ENCODE data around the gene ARPC5. TPM values are rescaled to one million over a fixed set of nuclear protein-coding genes. Genes with fewer than 3 reads are reported as not detected.

ARPC5 gene
- total RNA-seq, 1 donor from 2014 or later = 193 TPM

DNA sequence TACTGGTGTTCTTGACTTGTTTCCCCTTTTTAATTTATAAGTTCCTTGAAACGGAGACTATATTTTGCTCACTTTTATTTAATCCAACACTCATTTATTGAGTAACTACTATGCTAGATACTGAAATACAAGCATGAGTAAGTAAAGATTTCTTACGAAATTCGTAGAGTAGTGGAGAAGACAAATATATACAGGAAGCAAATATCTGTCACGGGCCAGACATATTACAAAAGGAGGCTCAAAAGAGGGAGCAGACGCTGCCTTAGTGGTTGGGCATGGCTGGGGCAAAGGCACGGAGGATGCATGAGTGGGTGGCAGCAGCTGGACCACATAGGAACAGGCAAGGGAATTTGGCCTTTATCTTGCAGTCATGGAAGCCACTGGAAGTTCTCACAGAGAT lies 52.1 kb downstream of the ARPC5 start:
- POLR2A ChIA-PET = no interaction called here
- Mint-ChIP-seq H3K4me3 (no peak overlapping the region), H3K9me3 (no peaks in the 10 kb centered on the region), H3K27ac (no peak overlapping the region), H3K27me3 (no peaks in the 10 kb centered on the region), H3K36me3 (ENCODE audit: low read depth) (peaks cover 45% of the 10 kb centered on the region), H3K4me1 (peaks cover 38% of the 10 kb centered on the region)
- intact Hi-C loops (cut with micrococcal nuclease) = no loop called here
- CTCF ChIA-PET = no interaction called here
- DNase-seq (no peak), ATAC-seq (ENCODE audit: low read depth) (no peak)
- TF ChIP-seq, protein P1, sequence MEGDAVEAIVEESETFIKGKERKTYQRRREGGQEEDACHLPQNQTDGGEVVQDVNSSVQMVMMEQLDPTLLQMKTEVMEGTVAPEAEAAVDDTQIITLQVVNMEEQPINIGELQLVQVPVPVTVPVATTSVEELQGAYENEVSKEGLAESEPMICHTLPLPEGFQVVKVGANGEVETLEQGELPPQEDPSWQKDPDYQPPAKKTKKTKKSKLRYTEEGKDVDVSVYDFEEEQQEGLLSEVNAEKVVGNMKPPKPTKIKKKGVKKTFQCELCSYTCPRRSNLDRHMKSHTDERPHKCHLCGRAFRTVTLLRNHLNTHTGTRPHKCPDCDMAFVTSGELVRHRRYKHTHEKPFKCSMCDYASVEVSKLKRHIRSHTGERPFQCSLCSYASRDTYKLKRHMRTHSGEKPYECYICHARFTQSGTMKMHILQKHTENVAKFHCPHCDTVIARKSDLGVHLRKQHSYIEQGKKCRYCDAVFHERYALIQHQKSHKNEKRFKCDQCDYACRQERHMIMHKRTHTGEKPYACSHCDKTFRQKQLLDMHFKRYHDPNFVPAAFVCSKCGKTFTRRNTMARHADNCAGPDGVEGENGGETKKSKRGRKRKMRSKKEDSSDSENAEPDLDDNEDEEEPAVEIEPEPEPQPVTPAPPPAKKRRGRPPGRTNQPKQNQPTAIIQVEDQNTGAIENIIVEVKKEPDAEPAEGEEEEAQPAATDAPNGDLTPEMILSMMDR (IDR thresholded peaks at IDR 0.05) = no peak

DNA sequence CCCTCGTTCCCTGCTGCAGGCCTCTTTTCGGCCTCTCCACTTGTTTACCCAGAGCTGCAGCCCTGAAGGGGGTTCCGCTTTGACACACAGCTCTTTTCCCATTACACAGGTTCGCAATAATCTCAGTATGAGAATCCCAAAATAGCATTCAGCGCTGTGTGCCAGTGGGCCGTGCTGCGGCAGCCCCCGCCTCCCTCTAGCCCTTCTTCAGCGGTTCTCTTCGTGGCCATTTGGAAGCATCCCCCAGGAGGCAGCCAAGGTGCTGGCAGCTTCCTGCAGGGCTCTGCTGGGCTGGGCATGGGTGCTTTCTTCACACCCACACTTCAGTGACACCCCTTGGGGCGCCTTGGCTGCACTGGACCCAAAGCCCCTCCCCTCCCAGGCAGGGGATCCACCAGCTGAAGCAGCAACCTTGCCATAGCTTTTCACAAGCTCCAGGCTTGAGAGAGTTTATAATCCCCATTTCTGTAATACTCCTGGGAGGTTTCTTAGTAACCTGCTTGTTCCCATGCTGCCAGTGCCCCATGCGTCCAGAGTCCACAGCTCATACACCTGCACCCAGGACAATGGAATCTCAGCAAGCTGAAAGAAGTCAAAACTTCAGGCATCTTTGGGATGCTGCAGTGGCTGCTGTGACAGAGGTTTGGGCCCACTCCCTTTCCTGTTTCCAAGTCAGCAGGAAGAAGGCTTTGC lies 53.4 kb downstream of the ARPC5 start:
- CTCF ChIA-PET = no interaction called here
- TF ChIP-seq, protein P1 (IDR thresholded peaks at IDR 0.05) = no peak
- no peaks in the 10 kb centered on the region for H3K9me3 Mint-ChIP-seq
- H3K4me1 Mint-ChIP-seq = peaks cover 34% of the 10 kb centered on the region
- ATAC-seq (ENCODE audit: low read depth) = no peak
- H3K36me3 Mint-ChIP-seq (ENCODE audit: low read depth) = peaks cover 53% of the 10 kb centered on the region
- intact Hi-C loops (cut with micrococcal nuclease) = no loop called here
- no peak overlapping the region for H3K27ac Mint-ChIP-seq
- POLR2A ChIA-PET = interaction anchor here (1.0 to 1.1 kb wide), 3 partner anchors 9 to 27 kb away, joined by 4 read pairs; partner anchors contain the start of gene NCF2
- no peaks in the 10 kb centered on the region for H3K27me3 Mint-ChIP-seq
- no peak for DNase-seq
- H3K4me3 Mint-ChIP-seq = no peak overlapping the region

DNA sequence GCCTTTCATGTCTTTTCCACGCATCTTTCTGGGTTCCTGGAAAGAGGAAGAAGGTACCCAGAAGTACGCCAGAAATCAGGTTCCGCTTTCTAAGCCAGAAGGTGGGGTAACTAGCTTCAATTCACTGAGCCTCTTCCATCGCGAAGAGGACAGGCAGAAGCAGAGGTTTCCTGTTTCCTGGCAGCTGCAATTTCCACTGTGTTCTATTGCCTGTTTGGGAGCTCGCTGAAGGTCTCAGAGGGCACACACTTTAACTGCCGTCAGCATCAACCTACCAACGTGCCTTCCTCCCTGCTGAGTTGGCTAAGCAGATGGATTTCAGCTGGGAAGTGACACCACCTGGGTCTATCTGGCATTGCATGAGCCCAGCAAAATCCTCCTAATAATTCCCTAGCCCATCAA lies 55.3 kb downstream of the ARPC5 start:
- Mint-ChIP-seq H3K4me3 (peak overlapping the region; percentile 61), H3K4me1 (peaks cover 32% of the 10 kb centered on the region), H3K27ac (peak overlapping the region; percentile 85), H3K27me3 (no peaks in the 10 kb centered on the region), H3K9me3 (no peaks in the 10 kb centered on the region), H3K36me3 (ENCODE audit: low read depth) (peaks cover 52% of the 10 kb centered on the region)
- peak; percentile 86 for ATAC-seq (ENCODE audit: low read depth)
- ChIA-PET POLR2A (interaction anchor here (0.6 to 6.4 kb wide), 7 partner anchors 9 to 108 kb away, joined by 3 to 80 read pairs (median 12); partner anchors contain the start of genes NCF2 and SMG7), CTCF (interaction anchor here (0.8 to 2.6 kb wide), 13 partner anchors 10 to 298 kb away, joined by 3 to 24 read pairs (median 5); partner anchors contain the start of gene NCF2)
- intact Hi-C loops (cut with micrococcal nuclease) = loop anchor here (1.0 to 2.0 kb wide), 3 partner anchors 10 to 109 kb away; partner anchors contain the start of gene NCF2
- TF ChIP-seq, protein P1 (IDR thresholded peaks at IDR 0.05) = no peak
- no peak for DNase-seq

DNA sequence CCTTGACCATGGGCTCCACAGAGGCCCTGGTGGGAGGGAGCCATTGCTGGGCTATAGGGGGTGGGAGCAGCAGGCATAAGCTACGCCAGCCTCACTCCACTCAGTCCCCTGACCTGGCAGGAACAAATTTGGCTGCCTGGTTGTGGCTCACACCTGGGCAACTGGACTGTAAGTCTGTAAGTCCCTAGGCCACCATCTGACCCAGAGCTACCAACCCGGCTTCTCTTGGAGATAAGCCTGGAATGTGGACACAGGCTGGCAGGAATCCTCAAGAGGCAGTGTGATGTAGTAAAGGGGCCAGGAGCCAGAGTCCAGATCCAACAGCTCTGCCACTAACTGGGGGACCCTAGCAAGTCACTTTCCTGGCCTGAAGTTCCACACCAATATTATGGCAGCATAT lies 56.7 kb downstream of the ARPC5 start:
- CTCF ChIA-PET = interaction anchor here (2.6 kb wide), 1 partner anchor 11 kb away, joined by 24 read pairs; the partner anchor contains the start of gene NCF2
- intact Hi-C loops (cut with micrococcal nuclease) = no loop called here
- ATAC-seq (ENCODE audit: low read depth) (no peak), DNase-seq (no peak)
- H3K4me1 Mint-ChIP-seq = peaks cover 26% of the 10 kb centered on the region
- POLR2A ChIA-PET = interaction anchor here (2.7 to 6.4 kb wide), 2 partner anchors 10 to 107 kb away, joined by 27 to 80 read pairs; partner anchors contain the start of genes NCF2 and SMG7
- H3K4me3 Mint-ChIP-seq = no peak overlapping the region
- peaks cover 50% of the 10 kb centered on the region for H3K36me3 Mint-ChIP-seq (ENCODE audit: low read depth)
- TF ChIP-seq, protein P1 (IDR thresholded peaks at IDR 0.05) = no peak
- H3K27me3 Mint-ChIP-seq = no peaks in the 10 kb centered on the region
- H3K27ac Mint-ChIP-seq = no peak overlapping the region
- no peaks in the 10 kb centered on the region for H3K9me3 Mint-ChIP-seq

DNA sequence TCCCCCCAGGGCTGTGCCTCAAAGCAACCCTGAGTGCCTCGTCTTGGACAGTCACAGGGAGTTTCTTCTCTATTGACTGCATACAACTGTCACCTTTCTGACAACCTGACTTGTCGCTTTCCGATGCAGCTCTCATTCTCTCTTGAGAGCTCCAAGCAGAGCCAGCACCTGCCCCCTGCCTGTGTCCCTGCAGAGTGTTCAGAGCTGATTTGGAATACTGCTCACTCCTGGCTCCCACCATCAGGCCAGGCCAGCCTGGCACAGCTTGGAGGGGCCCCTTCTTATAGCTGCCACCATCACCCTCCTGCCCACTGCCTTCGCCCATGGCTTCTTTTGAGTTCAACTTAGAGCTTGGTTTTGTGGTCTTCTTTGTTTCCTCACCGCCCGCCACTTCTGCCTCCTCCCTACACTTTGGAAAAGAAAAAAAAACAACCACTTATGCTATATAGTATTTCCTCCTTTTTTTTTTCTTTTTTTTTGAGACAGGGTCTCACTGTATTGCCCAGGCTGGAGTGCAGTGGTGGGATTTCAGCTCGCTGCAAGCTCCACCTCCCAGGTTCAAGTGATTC lies 57.6 kb downstream of the ARPC5 start:
- intact Hi-C loops (cut with micrococcal nuclease) = no loop called here
- ChIA-PET CTCF (no interaction called here), POLR2A (interaction anchor here (0.6 to 6.4 kb wide), 2 partner anchors 11 to 15 kb away, joined by 5 to 80 read pairs; partner anchors contain the start of gene NCF2)
- Mint-ChIP-seq H3K4me1 (peaks cover 23% of the 10 kb centered on the region), H3K36me3 (ENCODE audit: low read depth) (peaks cover 51% of the 10 kb centered on the region), H3K4me3 (no peak overlapping the region), H3K27ac (peak overlapping the region; percentile 24), H3K9me3 (no peaks in the 10 kb centered on the region), H3K27me3 (no peaks in the 10 kb centered on the region)
- DNase-seq (no peak), ATAC-seq (ENCODE audit: low read depth) (no peak)
- TF ChIP-seq, protein P1 (IDR thresholded peaks at IDR 0.05) = no peak

Measured in activated B cell treated with CpG ODN at 0.5 μM for 24 hours (primary cell).